HG03354 (cell line): ENCODE results near the gene YIPF5.

ENCODE experiments used
- ATAC-seq: cut with Tn5 transposase; IDR thresholded peaks from one replicate; pipeline ENCODE4 v1.9.1; 2021; ENCODE audit warnings: mild to moderate bottlenecking; ENCODE audit not compliant: unreplicated experiment, poor library complexity, severe bottlenecking

Gene YIPF5

DNA sequence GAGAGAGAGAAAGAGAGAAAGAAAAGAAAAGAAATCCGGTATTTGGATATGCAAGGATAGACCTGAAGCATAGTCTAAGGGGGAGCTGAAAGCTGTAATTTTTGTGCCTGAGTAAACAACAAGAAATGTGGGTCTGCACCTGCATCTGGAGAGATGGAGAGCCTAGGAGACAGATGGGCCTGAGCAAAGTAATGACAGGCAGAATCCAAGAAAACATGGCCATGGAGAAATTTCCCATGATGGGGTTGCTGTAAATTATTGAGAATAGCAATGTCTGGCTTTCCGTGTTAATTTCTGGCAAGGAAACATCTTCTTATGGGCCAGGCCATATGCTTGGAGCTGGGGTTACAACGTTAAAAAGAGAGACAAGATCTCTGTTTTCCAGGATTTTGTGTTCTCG is 40.2 kb downstream of the YIPF5 start:
- ATAC-seq, result no peak

DNA sequence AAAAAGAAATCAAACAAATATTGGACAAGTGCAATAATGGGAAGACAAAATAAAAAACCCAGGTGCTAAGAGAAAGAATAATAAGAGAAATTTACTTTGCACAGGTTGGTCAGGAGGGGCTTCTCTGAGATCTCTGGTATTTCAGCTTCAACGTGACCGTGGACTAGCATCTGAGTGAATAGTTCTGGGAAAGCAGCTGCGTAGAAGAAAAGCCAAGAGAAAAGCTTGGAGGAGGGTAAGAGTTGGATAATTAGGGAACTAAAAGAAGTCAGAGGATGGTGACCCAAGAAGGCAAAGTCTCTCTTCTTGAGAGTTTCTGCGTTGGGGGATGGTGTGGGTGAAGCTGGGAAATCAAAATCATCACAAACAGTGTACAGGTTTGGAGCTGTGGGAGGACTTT is 41.6 kb downstream of the YIPF5 start:
- ATAC-seq, result no peak

DNA sequence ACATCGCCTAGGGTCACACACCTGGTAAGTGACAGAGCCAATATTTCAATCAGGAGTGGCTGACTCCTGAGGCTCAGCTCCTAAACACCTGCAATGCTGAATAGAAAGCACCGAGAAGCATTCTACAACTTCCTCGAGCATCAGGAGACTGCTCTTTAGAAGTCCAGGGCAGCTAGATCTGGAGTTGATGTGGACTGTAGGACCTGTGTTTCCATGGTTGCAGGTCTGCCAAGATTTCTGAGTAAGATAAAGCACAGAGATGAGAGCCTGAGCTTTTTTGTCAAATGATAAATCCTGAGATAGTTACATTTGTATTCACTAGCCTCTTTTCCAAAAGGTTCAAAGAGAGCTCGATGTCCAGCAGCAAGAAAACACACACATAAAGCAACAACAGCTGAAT is 43.8 kb downstream of the YIPF5 start:
- ATAC-seq, result no peak

DNA sequence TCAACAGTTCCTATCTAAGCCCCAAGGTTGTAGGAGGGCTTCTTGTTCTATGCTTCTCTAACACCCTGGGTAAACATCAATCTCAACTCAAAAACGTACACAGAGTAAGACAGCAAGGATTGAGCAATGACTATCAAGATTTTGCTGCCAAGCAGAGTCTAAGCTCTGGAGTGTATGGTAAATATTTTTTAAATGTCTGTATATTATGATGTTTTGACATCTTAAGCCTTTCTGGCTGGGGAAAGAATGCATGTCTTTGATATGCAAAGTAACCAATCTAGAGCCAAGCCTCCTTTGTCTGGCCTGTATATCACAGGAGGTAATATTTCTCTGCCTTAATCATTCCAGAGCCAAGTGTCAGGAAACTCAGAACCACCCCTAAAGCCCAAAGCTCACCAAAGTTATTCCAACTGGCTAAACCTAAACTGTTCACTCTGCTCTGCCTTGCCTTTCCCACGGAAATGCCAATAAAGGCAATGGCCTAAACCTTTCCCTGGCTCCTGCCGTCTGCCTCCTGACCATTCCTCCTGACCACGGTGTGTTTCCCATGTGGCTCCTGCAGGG is 45.2 kb downstream of the YIPF5 start:
- ATAC-seq, result no peak

DNA sequence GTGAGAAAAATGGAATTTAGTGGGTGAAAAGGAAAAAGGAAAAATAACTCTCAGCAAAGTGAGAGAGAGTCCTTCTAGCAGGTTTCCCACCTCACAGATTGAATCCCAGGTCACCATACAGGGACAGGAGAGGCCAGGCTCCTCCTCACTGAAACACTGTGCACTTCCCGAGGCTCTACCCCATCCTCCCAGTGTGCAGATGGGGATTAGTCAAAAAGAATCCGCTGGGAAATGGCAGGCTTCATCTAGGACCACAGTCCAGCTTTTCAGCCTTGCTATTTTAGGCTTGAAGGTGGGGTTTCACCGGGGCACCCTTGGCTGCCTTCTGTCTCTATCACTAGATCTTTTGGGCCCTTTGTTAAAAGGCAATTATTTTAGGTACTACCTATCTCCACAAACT is 47.8 kb downstream of the YIPF5 start:
- ATAC-seq, result no peak

DNA sequence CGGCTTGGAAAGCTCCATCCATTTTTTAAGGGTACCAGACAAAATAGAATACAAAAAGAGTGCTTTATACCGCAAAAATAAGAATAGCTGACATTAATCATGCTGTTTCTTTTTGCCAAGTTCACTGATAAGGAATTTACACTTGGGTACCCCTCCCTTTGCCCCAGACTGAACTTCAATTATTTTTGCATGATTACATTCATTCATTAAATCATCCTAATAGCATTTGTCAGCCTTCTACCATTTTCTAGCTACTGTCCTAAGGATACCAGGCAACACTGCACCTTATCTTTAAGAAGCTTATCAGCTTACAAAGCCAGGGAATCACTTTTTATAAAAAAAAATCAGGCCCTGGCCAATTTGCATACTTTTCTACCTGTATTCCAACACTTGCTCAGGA is 48.4 kb downstream of the YIPF5 start:
- no peak for ATAC-seq

DNA sequence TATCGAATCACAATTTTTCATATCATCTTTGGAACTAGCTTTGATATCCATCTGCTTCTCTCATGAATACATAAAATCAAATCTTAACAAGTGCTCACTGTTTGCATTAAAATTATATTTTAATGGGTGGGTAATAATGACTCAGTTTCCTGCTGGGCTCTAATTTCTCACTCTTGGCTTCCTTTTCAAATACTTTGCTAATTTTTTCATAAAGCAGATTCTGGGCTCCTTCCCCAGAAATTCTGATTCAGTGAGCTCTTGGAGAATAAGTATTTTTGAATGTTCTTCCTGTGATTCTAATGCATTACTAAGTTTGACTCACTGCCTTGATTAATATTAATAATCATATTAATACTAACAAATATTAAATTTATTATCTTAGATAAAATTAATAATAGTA is 48.9 kb downstream of the YIPF5 start:
- no peak for ATAC-seq

DNA sequence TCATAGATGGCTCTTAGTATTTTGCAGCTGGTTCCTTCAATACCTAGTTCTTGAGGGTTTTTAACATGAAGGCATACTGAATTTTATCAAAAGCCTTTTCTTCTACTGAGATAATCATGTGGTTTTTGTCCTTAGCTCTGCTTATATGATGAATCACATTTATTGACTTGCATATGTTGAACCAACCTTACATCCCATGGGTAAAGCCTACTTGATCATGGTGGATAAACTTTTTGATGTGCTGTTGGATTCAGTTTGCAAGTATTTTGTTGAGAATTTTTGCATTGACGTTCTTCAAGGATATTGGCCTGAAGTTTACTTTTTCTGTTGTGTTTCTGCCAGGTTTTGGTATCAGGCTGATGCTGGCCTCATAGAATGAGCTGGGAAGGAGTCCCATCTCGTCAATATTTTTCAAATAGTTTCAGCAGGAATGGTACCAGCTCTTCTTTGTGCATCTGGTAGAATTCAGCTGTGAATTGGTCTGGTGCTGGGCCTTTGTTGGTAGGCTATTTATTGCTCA is 49.7 kb downstream of the YIPF5 start:
- ATAC-seq, result no peak

DNA sequence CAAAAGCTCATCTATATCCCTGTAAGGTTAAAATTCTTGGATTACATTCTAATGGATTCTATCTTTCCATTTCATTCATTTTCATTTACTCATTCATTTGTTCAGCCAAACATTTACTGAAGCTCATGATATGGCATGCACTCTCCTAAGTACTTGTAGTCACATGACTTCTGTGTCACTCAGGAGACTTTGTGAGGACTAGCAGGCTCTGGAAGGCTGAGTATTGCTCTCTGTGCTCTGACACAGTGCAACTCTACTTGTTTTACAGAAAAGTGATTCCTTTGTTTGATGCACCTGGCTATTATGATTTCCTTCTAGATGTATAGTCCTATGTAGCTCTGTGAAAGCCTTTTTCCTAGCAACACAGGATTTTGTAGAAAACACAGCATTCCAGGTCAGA is 53.0 kb downstream of the YIPF5 start:
- no peak for ATAC-seq

DNA sequence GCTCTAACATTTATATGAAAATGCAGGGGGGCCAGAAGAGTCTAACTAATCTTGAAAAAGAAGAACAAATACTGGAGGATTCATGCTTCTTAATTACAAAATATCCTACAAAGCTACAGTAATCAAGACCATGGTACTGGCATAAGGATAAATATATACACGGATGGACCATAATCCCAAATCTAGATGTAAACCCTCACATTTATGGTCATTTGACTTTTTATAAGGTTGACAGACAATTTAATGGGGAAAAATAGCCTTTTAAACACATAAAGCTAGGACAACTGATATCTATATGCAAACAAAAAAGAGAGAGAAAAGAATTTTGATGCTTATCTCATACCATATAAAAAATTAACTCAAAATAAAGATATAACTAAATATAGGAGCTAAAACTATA is 55.9 kb downstream of the YIPF5 start:
- ATAC-seq, result no peak
